Measurements from ENCODE around the gene ZFYVE27.

The ZFYVE27 gene

DNA sequence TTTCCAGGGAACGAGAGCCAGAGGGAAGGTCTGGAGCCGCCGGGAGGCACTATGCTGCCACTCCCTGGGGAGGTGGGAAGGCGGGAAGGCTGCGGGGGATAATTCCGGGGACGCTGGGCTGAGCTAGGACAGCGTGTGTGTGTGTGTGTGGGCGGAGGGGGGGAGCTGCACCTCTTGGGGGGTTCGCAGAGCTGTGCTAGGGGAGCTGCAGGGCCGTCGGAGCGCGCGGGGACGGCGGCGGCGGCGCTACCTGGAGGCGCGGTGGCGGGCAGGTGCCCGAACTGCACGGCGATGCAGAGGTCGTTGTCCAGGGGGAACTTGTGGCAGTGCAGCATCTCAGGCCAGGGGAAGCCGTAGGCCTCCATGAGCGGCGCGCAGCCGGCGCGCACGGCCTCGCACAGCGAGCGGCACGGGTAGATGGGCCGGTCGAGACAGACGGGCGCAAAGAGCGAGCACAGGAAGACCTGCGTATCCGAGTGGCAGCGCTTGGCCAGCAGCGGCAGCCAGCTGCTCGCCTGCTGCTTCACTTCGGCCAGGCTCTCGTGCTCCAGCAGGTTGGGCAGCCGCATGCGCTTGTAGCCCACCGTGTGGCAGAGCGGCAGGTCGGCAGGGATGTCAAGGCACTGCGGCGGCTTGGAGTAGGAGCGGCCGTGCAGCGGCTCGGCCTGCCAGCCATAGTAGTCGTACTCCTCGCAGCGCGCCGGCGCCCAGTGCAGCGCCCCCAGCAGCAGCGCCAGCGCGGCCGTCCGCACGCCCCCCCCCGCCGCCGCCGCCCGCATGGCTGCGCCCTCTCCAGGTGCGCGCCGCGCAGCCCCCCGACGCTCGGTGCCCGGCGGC is 34.3 kb downstream of the ZFYVE27 start:
- no peak for DNase-seq (ENCODE audit: low spot score)

- no peak for DNase-seq (ENCODE audit: low spot score)
Measured at GRCh38 chr10:97771913-97772823, 35.2 kb downstream of the ZFYVE27 start, which contains the start of gene SFRP5. TSS of gene SFRP5 (minus strand) at chr10:97771999. CDS start at chr10:97771833, 166 bp downstream.

- DNase-seq (ENCODE audit: low spot score), result no peak
Measured at GRCh38 chr10:97773096-97773495, 36.2 kb downstream of the ZFYVE27 start.

- no peak for DNase-seq (ENCODE audit: low spot score)
Measured at GRCh38 chr10:97774811-97775294, 37.9 kb downstream of the ZFYVE27 start.

DNA sequence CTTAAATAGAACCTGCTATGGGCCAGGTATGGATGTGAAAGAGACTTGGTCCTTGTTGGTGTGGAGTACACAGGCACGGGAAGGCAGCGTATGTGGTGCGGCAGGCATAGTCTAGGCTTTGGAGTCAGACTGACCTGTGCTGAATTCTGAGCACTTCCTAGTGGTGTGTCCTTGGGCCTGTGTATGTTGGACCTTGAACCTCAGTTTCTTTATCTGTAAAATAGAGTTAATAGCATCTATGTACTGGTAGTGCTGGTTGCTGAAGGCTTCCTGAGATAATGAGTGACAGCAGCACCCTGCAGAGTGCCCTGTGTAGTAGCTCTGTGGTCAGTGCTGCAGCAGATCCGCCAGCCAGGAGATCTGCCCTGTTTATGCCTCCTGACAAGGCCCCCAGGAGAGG is 40.2 kb downstream of the ZFYVE27 start:
- no peak for DNase-seq (ENCODE audit: low spot score)

GRCh38 chr10:97778452-97779302 is 41.7 kb downstream of the ZFYVE27 start:
- DNase-seq (ENCODE audit: low spot score), result no peak

DNA sequence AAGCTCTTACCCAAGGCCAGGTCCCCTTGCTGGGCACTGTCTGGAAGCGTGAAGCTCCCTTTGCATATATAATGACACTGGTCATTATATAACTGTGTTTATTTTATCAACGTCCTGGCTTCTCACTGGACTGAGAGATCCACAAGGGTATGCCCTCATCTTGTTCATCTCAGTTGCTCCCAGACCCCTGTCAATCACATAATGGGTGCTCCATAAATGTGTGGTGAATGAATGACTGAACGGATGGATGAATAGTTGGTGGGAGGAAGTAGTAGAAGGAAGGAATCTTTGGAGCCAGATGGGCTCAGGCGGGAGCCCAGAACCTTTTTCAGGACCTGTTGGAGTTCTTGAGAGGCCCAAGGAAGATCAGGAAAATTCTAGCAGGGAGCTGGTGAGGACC is 42.6 kb downstream of the ZFYVE27 start:
- DNase-seq (ENCODE audit: low spot score), result no peak

DNA sequence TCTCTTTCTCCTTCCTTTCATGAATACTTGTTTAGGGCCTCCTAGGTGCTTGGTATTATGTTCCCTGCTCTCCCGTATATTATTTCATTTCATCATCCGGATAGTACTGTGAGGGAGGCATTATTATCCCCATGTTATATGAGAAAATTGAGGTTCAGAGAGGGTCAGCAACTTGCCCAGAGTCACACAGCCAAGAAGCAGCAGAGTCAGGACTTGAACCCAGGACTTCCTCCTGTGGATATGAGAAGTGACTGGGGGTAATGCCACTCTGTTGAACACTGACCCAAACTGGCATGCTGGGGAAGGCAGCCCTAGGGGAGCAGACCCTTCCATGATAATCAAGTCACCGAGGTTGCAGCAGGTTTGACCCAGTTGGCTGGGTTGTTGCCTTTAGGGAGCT is 43.0 kb downstream of the ZFYVE27 start:
- no peak for DNase-seq (ENCODE audit: low spot score)

- no peak for DNase-seq (ENCODE audit: low spot score)
Measured at GRCh38 chr10:97780841-97781617, 44.1 kb downstream of the ZFYVE27 start.

- no peak for DNase-seq (ENCODE audit: low spot score)
Measured at GRCh38 chr10:97781618-97782331, 44.8 kb downstream of the ZFYVE27 start.

- no peak for DNase-seq (ENCODE audit: low spot score)
Measured at GRCh38 chr10:97782455-97783228, 45.7 kb downstream of the ZFYVE27 start.

DNA sequence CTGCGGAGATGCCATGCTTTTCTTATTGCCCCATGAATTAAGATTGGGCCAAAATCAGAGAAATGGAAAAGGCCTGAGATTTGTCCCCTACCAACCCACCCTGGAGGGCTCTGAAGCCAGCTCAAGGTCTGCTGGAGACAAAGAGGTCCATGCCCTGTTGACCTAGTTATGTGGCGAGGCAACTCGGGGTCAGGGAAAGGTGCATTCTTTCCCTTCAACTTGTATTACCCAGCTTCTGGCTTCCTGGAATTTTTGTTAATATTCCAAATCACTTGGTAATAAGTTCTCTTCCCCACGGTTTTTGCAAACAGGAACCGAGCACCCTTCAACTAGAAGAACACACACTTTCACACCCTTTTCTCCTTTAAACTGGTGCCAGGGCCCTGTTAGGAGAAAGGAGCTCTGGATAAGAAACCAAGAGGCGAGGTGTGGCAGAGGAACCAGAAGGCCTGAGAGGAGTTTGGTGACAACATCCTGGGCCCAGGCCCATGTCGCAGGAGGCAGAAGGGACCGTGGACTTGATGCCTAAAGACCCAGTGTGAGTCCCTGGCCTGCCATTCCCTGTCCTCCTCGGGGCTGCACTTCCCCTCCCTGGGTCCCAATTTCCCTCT is 47.4 kb downstream of the ZFYVE27 start:
- DNase-seq (ENCODE audit: low spot score), result no peak

GRCh38 chr10:97785231-97785630 is 48.3 kb downstream of the ZFYVE27 start:
- no peak for DNase-seq (ENCODE audit: low spot score)

DNA sequence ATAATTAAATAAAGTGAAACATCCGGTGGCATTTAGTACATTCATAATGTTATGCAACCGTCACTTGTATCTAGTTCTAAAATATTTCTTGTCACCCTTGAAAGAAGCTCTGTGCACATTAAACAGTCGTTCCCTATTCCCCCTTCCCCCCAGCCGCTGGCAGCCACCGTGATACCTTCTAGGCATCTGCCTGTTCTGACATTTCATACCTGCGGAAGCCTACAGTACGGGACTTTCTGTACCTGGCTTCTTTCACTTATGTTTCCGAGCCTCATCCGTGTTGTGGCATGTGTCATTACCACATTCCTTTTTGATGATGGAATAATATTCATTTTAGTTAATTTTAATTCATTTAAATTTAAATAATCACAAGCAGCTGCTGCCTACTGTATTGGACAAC is 48.8 kb downstream of the ZFYVE27 start:
- no peak for DNase-seq (ENCODE audit: low spot score)

GRCh38 chr10:97788552-97789442 is 51.9 kb downstream of the ZFYVE27 start:
- no peak for DNase-seq (ENCODE audit: low spot score)

- DNase-seq (ENCODE audit: low spot score), result no peak
Measured at GRCh38 chr10:97789770-97790397, 53.0 kb downstream of the ZFYVE27 start.
